ENCODE data around the gene FBXW12. TPM values are rescaled to one million over a fixed set of nuclear protein-coding genes. Genes with fewer than 3 reads are reported as not detected.
A peak's percentile ranks its signal among the peaks of the same experiment; 100 is the strongest.

The FBXW12 gene
- total RNA-seq, 1 experiment from 2014 or later: 2.0 TPM

DNA sequence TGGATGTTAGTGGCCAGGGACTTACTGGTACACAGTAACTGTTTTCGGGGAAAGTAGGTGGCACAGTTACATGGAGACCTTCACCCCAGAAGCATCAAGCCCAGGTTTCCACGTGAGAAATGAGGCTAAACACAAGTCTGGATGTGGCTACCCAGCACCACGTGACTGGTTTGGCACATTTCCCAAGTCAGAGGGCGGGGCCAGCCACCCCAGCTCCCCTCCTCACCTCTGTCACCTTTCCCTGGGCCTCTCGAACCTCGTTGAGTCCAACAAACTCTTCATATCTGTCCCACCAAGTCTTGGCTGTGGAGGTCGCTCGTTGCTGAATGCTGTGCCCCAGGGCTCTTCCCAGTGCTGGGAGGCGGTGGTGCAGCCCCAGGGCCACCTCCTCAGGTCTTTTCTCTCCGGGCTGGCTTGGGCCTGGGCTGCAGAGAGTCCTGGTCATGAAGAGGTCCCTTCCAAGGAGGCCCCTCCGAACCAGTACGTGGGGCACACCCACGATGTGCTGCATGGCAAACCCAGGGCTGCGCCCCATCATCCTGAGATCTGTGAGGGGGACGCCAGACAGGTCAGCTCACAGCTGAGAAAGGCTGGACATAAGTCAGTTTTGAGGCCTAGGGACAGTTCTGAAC is 62.7 kb downstream of the FBXW12 start:
- H3K9me3 Mint-ChIP-seq: no peaks in the 10 kb centered on the region
- ChIA-PET POLR2A (no interaction called here), CTCF (interaction anchor here (1.0 to 8.2 kb wide), 4 partner anchors 16 to 240 kb away, joined by 3 to 218 read pairs (median 113); partner anchors contain the start of gene PFKFB4)
- H3K36me3 Mint-ChIP-seq: peaks cover 36% of the 10 kb centered on the region
- ATAC-seq (no peak), DNase-seq (ENCODE audit: low spot score) (no peak)
- no peak overlapping the region for H3K4me3 Mint-ChIP-seq
- H3K27ac Mint-ChIP-seq: no peak overlapping the region
- no peaks in the 10 kb centered on the region for H3K27me3 Mint-ChIP-seq (ENCODE audit: low read depth)
- TF ChIP-seq NFATC4 (CRISPR knock-in tag; IDR thresholded peaks at IDR 0.05) (no peak), FOXJ3 (CRISPR knock-in tag; IDR thresholded peaks at IDR 0.05; ENCODE audit: borderline replicate concordance) (no peak), ZBTB21 (CRISPR knock-in tag; IDR thresholded peaks at IDR 0.05; ENCODE audit: borderline replicate concordance) (no peak), TCF7 (CRISPR knock-in tag; IDR thresholded peaks at IDR 0.05; ENCODE audit: low read depth) (no peak), ZNF396 (CRISPR knock-in tag; IDR thresholded peaks at IDR 0.05; ENCODE audit: borderline replicate concordance) (no peak)
- TF ChIP-seq, protein P1, sequence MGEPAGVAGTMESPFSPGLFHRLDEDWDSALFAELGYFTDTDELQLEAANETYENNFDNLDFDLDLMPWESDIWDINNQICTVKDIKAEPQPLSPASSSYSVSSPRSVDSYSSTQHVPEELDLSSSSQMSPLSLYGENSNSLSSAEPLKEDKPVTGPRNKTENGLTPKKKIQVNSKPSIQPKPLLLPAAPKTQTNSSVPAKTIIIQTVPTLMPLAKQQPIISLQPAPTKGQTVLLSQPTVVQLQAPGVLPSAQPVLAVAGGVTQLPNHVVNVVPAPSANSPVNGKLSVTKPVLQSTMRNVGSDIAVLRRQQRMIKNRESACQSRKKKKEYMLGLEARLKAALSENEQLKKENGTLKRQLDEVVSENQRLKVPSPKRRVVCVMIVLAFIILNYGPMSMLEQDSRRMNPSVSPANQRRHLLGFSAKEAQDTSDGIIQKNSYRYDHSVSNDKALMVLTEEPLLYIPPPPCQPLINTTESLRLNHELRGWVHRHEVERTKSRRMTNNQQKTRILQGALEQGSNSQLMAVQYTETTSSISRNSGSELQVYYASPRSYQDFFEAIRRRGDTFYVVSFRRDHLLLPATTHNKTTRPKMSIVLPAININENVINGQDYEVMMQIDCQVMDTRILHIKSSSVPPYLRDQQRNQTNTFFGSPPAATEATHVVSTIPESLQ (CRISPR knock-in tag; IDR thresholded peaks at IDR 0.05): no peak
- TF ChIP-seq, protein P2, sequence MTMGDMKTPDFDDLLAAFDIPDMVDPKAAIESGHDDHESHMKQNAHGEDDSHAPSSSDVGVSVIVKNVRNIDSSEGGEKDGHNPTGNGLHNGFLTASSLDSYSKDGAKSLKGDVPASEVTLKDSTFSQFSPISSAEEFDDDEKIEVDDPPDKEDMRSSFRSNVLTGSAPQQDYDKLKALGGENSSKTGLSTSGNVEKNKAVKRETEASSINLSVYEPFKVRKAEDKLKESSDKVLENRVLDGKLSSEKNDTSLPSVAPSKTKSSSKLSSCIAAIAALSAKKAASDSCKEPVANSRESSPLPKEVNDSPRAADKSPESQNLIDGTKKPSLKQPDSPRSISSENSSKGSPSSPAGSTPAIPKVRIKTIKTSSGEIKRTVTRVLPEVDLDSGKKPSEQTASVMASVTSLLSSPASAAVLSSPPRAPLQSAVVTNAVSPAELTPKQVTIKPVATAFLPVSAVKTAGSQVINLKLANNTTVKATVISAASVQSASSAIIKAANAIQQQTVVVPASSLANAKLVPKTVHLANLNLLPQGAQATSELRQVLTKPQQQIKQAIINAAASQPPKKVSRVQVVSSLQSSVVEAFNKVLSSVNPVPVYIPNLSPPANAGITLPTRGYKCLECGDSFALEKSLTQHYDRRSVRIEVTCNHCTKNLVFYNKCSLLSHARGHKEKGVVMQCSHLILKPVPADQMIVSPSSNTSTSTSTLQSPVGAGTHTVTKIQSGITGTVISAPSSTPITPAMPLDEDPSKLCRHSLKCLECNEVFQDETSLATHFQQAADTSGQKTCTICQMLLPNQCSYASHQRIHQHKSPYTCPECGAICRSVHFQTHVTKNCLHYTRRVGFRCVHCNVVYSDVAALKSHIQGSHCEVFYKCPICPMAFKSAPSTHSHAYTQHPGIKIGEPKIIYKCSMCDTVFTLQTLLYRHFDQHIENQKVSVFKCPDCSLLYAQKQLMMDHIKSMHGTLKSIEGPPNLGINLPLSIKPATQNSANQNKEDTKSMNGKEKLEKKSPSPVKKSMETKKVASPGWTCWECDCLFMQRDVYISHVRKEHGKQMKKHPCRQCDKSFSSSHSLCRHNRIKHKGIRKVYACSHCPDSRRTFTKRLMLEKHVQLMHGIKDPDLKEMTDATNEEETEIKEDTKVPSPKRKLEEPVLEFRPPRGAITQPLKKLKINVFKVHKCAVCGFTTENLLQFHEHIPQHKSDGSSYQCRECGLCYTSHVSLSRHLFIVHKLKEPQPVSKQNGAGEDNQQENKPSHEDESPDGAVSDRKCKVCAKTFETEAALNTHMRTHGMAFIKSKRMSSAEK (CRISPR knock-in tag; IDR thresholded peaks at IDR 0.05; ENCODE audit: borderline replicate concordance): no peak
- H3K4me1 Mint-ChIP-seq: peaks cover 40% of the 10 kb centered on the region

DNA sequence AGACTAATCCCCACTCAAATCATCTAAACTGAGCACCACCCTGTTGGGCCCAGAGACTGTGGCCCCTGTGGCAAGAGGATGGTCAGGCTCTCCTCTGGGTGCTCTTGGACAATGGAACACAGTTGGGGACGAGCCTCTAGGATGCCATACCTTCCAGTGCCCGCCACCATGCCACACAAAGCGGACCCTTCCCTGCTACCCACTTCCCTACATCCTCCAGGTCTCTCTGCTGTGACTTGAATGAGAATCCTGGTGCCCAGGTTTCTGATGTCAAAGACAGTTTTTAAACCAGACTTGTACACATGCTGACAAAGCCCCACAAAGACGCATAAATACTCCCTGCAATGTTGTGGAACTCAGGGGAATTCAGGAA is 63.2 kb downstream of the FBXW12 start:
- no peak for TF ChIP-seq ZNF219 (CRISPR knock-in tag; IDR thresholded peaks at IDR 0.05; ENCODE audit: borderline replicate concordance)
- TF ChIP-seq, protein P3, sequence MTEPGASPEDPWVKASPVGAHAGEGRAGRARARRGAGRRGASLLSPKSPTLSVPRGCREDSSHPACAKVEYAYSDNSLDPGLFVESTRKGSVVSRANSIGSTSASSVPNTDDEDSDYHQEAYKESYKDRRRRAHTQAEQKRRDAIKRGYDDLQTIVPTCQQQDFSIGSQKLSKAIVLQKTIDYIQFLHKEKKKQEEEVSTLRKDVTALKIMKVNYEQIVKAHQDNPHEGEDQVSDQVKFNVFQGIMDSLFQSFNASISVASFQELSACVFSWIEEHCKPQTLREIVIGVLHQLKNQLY (CRISPR knock-in tag; IDR thresholded peaks at IDR 0.05): 0 out of 2 replicates have a peak, but pooled peaks have one; percentile 38
- POLR2A ChIA-PET: interaction anchor here (1.0 to 1.6 kb wide), 2 partner anchors 10 to 11 kb away, joined by 3 to 10 read pairs; partner anchors contain the start of gene ATRIP
- Mint-ChIP-seq H3K27me3 (ENCODE audit: low read depth) (no peaks in the 10 kb centered on the region), H3K4me1 (peaks cover 41% of the 10 kb centered on the region), H3K27ac (peak overlapping the region; percentile 78), H3K4me3 (no peak overlapping the region), H3K9me3 (no peaks in the 10 kb centered on the region), H3K36me3 (peaks cover 37% of the 10 kb centered on the region)
- ATAC-seq (no peak), DNase-seq (ENCODE audit: low spot score) (no peak)
- CTCF ChIA-PET: interaction anchor here (1.3 to 2.8 kb wide), 35 partner anchors 10 to 282 kb away, joined by 3 to 378 read pairs (median 14); partner anchors contain the start of genes ATRIP, CDC25A, IP6K2 and NME6

DNA sequence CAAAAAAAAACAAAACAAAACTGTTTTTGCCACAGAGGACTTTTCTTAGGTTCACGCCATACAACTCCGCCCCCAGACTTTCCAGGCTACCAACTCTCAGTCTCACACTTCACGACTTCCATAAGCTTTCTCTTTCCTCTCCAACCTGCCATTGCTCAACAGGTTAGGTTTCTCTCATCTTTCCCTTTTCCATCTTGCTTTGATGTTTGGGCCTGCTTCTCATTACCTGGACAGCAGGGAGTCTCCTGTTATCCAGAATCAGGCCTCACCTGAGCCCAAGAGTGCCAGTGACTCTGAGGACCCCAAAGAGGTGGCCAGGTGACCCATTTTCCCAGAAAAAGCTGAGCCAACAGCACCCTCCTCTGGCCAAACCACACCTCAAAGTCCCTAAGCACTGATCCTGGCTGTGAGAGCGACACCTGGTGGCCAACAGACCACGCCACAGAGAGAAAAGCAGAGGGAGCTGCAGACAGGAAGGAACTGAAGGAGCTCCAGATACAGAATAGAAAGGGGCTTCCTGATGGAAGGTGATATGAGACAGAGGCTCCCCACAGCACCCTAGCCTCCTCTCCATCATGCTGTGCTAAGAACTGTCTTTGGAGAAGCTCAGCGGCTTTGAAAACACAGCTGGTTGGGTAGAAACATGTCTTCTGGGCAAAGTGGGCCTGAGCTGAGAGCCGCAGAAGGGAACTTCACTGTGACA is 63.9 kb downstream of the FBXW12 start:
- no peak overlapping the region for H3K4me3 Mint-ChIP-seq
- DNase-seq (ENCODE audit: low spot score): peak; percentile 92
- H3K27ac Mint-ChIP-seq: no peak overlapping the region
- TF ChIP-seq GABPB1 (CRISPR knock-in tag; IDR thresholded peaks at IDR 0.05): no peak
- TF ChIP-seq NR2C2 (CRISPR knock-in tag; IDR thresholded peaks at IDR 0.05): no peak
- TF ChIP-seq, protein P4, sequence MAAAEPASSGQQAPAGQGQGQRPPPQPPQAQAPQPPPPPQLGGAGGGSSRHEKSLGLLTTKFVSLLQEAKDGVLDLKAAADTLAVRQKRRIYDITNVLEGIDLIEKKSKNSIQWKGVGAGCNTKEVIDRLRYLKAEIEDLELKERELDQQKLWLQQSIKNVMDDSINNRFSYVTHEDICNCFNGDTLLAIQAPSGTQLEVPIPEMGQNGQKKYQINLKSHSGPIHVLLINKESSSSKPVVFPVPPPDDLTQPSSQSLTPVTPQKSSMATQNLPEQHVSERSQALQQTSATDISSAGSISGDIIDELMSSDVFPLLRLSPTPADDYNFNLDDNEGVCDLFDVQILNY (CRISPR knock-in tag; IDR thresholded peaks at IDR 0.05): no peak
- TF ChIP-seq, protein P5, sequence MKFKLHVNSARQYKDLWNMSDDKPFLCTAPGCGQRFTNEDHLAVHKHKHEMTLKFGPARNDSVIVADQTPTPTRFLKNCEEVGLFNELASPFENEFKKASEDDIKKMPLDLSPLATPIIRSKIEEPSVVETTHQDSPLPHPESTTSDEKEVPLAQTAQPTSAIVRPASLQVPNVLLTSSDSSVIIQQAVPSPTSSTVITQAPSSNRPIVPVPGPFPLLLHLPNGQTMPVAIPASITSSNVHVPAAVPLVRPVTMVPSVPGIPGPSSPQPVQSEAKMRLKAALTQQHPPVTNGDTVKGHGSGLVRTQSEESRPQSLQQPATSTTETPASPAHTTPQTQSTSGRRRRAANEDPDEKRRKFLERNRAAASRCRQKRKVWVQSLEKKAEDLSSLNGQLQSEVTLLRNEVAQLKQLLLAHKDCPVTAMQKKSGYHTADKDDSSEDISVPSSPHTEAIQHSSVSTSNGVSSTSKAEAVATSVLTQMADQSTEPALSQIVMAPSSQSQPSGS (CRISPR knock-in tag; IDR thresholded peaks at IDR 0.05; ENCODE audit: borderline replicate concordance, low read depth): no peak
- TF ChIP-seq SOX15 (CRISPR knock-in tag; IDR thresholded peaks at IDR 0.05): no peak
- TF ChIP-seq SMAD3 (CRISPR knock-in tag; IDR thresholded peaks at IDR 0.05; ENCODE audit: borderline replicate concordance): no peak
- TF ChIP-seq TEAD4 (CRISPR knock-in tag; IDR thresholded peaks at IDR 0.05): no peak
- TF ChIP-seq, protein P6, sequence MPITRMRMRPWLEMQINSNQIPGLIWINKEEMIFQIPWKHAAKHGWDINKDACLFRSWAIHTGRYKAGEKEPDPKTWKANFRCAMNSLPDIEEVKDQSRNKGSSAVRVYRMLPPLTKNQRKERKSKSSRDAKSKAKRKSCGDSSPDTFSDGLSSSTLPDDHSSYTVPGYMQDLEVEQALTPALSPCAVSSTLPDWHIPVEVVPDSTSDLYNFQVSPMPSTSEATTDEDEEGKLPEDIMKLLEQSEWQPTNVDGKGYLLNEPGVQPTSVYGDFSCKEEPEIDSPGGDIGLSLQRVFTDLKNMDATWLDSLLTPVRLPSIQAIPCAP (CRISPR knock-in tag; IDR thresholded peaks at IDR 0.05): no peak
- no peak for TF ChIP-seq ZNF396 (CRISPR knock-in tag; IDR thresholded peaks at IDR 0.05; ENCODE audit: borderline replicate concordance)
- no peak for TF ChIP-seq GTF2I (CRISPR knock-in tag; conservative IDR thresholded peaks at IDR 0.05)

More for the DNA sequence above, 63.9 kb downstream of the FBXW12 start:
- peak; percentile 35 for ATAC-seq
- POLR2A ChIA-PET: interaction anchor here (0.5 to 1.6 kb wide), 11 partner anchors 9 to 571 kb away, joined by 3 to 10 read pairs (median 3); partner anchors contain the start of genes ATRIP, WDR6 and ZNF589
- Mint-ChIP-seq H3K9me3 (no peaks in the 10 kb centered on the region), H3K4me1 (peaks cover 34% of the 10 kb centered on the region), H3K36me3 (peaks cover 37% of the 10 kb centered on the region), H3K27me3 (ENCODE audit: low read depth) (no peaks in the 10 kb centered on the region)
- CTCF ChIA-PET: interaction anchor here (0.6 to 2.8 kb wide), 129 partner anchors 10 to 914 kb away, joined by 3 to 378 read pairs (median 6); partner anchors contain the start of genes ATRIP, CDC25A, CELSR3 and FBXW12
